Small intestine (tissue), 7 donors: Measurements from ENCODE around the gene OR4M1. TPM values are rescaled to one million over a fixed set of nuclear protein-coding genes. Genes with fewer than 3 reads are reported as not detected.
"Not testable (repeated sequence)": the region's sequence is repeated elsewhere in the genome, so short reads cannot be mapped to it uniquely, and the experiment has no call there.

Experiments
- DNase-seq, 2 donors: peaks; one replicate each; pipeline versions ENCODE4 v3.0.0 to v3.0.0-alpha.2; 2013
- FAIRE-seq: peaks from 2 replicates; lab custom pipeline; 2012; peaks lifted over from hg19 to GRCh38; lab: Jason Lieb, UNC
- H3K27ac ChIP-seq, 3 donors: one replicate each; pipeline ENCODE4 v1.5.1; 2013; ENCODE audit warnings: low read length in 2 of 3, mild to moderate bottlenecking in 2 of 3, control low read depth in 1 of 3, inconsistent platforms in 1 of 3, low read depth in 1 of 3, moderate library complexity in 1 of 3
- H3K27me3 ChIP-seq, 3 donors: one replicate each; pipeline ENCODE4 v1.6.1; 2013; ENCODE audit warnings: low read length in 3 of 3, inconsistent platforms in 1 of 3; ENCODE audit not compliant: control insufficient read depth in 3 of 3, insufficient read depth in 3 of 3
- H3K36me3 ChIP-seq, 3 donors: one replicate each; pipeline ENCODE4 v1.6.1; 2013; ENCODE audit warnings: low read length in 3 of 3, inconsistent platforms in 1 of 3, low read depth in 1 of 3, mild to moderate bottlenecking in 1 of 3, moderate library complexity in 1 of 3; ENCODE audit not compliant: control insufficient read depth in 3 of 3, insufficient read depth in 2 of 3
- H3K4me1 ChIP-seq, 3 donors: one replicate each; pipeline ENCODE4 v1.6.1; 2013; ENCODE audit warnings: low read length in 2 of 3, inconsistent platforms in 1 of 3, low read depth in 1 of 3, mild to moderate bottlenecking in 1 of 3, moderate library complexity in 1 of 3; ENCODE audit not compliant: control insufficient read depth in 3 of 3, insufficient read depth in 2 of 3
- H3K4me3 ChIP-seq, 3 donors: one replicate each; pipeline ENCODE4 v1.5.1; 2013; ENCODE audit warnings: low read length in 3 of 3, control low read depth in 1 of 3, inconsistent platforms in 1 of 3, low read depth in 1 of 3, mild to moderate bottlenecking in 1 of 3, moderate library complexity in 1 of 3
- H3K9me3 ChIP-seq, 2 donors: one replicate each; pipeline ENCODE4 v1.6.1; 2013; ENCODE audit warnings: low read depth in 1 of 2, low read length in 1 of 2; ENCODE audit not compliant: control insufficient read depth in 2 of 2, insufficient read depth in 1 of 2
- WGBS, 3 donors: extraction: QIAGEN DNeasy Blood & Tissue Kit; methylation state at CpG; one replicate each; pipeline ENCODE4 v1.1.7; 2013; 5-methylcytosine and 5-hydroxymethylcytosine counted together
- polyA plus RNA-seq, 4 donors: library from polyadenylated mRNA; stranded (reverse) in 3 of 4; unstranded in 1 of 4; fragments of 200-250 nt in 3 of 4; fragments of 120-200 nt in 1 of 4; gene quantifications; one replicate each; pipeline versions ENCODE4 v1.2.1 to v1.2.3, GENCODE V29; 2013
- donor health status: healthy with polysubstance abuse.
- donor health status: control.
- donor health status: control.
- donor health status: Bipolar disorder and iron deficiency.
- donor health status: healthy.

The OR4M1 gene
- polyA plus RNA-seq, 4 donors = not detected

DNA sequence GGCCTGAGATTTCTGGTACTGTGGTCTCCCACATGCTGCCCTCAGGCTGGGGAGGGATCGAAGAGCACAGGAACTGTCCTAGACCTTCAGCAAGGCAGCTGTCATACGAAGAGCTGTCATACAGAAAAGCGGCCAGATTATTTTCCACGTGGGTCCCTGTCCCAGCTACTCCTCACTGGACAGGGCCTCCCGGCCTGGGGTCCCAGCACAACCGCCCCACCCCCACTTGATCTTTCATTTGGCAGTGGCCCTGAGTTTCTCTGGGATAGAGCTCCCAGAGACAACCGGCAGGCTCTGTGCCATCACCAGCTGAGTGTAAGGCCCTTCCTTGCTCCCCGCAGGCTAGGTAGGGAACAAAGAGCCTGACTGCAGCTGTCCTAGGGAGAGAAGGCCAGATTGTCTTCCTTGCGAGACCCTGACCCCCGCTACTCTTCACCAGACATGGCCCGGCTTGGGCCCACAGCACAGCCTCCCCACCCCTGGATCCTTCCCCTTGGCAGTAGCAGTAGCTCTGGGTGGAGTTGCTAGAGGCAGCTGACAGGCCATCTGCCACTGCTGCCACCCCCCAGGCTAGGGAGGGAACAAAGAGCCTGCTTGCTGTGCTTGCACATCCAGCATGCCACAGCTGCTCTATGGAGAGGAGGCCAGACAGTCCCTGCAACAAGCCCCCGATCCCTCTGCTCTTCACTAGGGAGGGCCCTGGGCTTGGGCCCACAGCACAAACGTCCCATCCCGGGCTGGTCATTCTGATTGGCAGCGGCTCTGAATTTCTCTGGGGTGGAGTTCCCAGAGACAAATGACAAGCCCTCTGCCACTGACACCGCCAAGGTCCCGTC lies 27.2 kb downstream of the OR4M1 start:
- FAIRE-seq (no peak), DNase-seq (no peak)
- 81 to 85% (median 83%) methylated on average over 17 of the region's 17 CpGs for WGBS, 3 donors
- Histone ChIP-seq H3K9me3 (peaks cover 0 to 24% of the 10 kb centered on the region in 2 donors), H3K27me3 (no peaks in the 10 kb centered on the region), H3K27ac (no peak overlapping the region), H3K4me1 (no peaks in the 10 kb centered on the region), H3K36me3 (no peaks in the 10 kb centered on the region), H3K4me3 (no peak overlapping the region)

DNA sequence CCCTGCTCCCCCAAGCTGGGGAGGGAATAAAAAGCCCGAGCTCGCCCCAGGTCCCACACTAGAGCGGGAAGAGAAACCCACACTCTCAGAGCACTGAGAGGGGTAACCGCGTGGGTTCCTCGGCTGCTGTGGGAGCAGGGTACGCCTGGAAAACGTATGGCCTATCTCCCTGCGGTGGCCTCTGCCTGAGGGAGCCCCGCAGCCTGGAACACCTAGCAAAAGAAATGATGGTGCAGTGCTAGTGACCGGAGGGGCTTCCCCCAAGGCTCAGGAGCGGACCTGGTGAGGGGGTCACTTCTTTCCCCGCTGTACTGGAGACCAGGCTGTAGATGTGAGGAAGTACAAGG lies 27.8 kb downstream of the OR4M1 start:
- FAIRE-seq = no peak
- Histone ChIP-seq H3K27me3 (no peaks in the 10 kb centered on the region), H3K4me1 (no peaks in the 10 kb centered on the region), H3K4me3 (no peak overlapping the region), H3K27ac (no peak overlapping the region), H3K9me3 (peaks cover 0 to 24% of the 10 kb centered on the region in 2 donors), H3K36me3 (no peaks in the 10 kb centered on the region)
- DNase-seq = no peak
- WGBS, 3 donors = 82 to 83% (median 82%) methylated on average over 13 of the region's 13 CpGs

DNA sequence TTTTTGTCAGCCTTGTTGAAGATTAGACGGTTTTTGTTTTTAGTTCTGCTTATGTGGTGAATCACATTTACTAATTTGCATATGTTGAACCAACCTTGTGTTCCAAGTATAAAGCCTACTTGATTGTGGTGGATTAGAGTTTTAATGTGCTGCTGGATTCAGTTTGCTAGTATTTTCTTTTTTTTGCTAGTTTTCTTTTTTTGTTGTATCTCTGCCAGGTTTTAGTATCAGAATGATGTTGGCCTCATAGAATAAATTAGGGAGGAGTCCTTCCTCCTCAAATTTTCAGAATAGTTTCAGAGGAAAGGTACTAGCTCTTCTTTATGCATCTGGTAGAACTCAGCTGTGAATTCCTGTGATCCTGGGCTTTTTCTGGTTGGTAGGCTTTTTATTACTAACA lies 30.2 kb downstream of the OR4M1 start, which contains the start of gene OR4N2:
OR4N2 (plus strand) TSS at position 301 of the 400 bp plus-strand sequence. CDS start 23,679 bp downstream, outside the sequence.
- WGBS, 3 donors = 69 to 87% (median 74%) methylated on average over 1 of the region's 1 CpG
- not testable (repeated sequence) for H3K36me3 ChIP-seq, H3K27ac ChIP-seq, DNase-seq, H3K27me3 ChIP-seq, H3K4me3 ChIP-seq, FAIRE-seq, H3K4me1 ChIP-seq
- peaks cover 0 to 16% of the 10 kb centered on the region in 2 donors for H3K9me3 ChIP-seq

DNA sequence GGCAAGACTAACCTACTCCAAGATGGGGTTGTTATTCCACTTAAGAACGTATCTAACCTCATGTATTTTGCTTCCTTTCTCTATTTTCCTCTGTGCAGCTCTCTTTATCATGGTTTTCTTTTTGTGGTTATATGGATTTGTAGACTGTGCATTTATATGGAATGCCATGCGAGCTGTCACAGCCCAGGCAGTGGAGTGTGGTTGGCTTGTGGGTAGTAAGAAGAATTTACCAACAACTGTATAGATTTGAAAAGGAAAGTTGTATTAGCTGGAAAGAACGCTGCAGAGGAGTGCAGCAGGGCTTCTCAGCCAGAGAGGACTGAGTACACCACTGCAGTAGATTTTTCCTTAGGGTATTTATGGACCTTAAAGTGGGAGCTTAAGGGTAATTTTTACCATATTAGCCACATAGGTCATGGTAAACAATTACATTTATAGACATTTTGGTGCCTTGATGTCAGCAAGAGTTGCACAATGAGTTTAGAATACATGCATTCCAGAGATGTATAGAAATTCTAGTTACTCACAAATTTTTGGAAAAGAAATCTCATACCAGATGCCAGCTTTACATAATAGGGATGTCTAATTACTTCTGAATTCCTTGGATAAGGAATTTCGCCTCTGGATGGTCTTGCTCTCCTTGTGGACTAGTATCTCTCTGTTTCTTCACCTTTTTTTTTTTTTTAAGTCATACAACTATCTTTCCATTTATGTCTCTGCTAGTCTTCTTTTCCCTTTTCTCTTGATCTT lies 40.0 kb downstream of the OR4M1 start:
- not testable (repeated sequence) for H3K4me1 ChIP-seq, H3K9me3 ChIP-seq, H3K27ac ChIP-seq, H3K36me3 ChIP-seq, FAIRE-seq, H3K4me3 ChIP-seq, H3K27me3 ChIP-seq, DNase-seq
- 49 to 57% (median 55%) methylated on average over 4 of the region's 4 CpGs for WGBS, 3 donors

DNA sequence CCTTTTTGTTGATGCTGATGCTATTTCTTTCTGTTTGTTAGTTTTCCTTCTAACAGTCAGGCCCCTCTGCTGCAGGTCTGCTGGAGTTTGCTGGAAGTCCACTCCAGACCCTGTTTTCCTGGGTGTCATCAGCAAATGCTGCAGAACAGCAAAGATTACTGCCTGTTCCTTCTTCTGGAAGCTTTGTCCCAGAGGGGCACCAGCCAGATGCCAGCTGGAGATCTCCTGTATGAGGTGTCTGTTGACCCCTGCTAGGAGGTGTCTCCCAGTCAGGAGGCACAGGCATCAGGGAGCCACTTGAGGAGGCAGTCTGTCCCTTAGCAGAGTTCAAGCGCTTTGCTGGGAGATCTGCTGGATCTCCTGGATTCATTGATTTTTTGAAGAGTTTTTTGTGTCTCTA lies 46.6 kb downstream of the OR4M1 start:
- WGBS, 3 donors = 41 to 84% (median 79%) methylated on average over 1 of the region's 1 CpG

DNA sequence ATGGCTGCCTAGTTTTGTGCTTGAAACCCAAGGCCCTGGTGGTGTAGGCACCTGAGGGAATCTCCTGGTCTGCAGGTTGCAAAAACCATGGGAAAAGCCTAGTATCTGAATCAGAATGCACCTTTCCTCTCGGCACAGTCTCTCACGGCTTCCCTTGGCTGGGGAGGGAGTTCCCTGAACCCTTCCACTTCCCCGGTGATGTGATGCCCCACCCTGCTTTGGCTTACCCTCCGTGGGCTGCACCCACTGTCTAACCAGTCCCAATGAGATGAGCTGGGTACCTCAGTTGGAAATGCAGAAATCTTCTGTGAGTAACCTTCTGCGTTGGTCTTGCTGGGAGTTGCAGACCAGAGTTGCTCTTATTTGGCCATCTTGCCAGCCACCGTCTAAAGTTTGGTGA lies 47.7 kb downstream of the OR4M1 start:
- H3K27ac ChIP-seq, H3K4me1 ChIP-seq, DNase-seq, H3K4me3 ChIP-seq, FAIRE-seq, H3K36me3 ChIP-seq, H3K9me3 ChIP-seq, H3K27me3 ChIP-seq: not testable (repeated sequence)
- WGBS, 3 donors = 72 to 73% (median 73%) methylated on average over 6 of the region's 6 CpGs

More for the DNA sequence above, 46.6 kb downstream of the OR4M1 start:
- FAIRE-seq, DNase-seq, H3K27ac ChIP-seq, H3K9me3 ChIP-seq, H3K36me3 ChIP-seq, H3K4me1 ChIP-seq, H3K4me3 ChIP-seq, H3K27me3 ChIP-seq: not testable (repeated sequence)

DNA sequence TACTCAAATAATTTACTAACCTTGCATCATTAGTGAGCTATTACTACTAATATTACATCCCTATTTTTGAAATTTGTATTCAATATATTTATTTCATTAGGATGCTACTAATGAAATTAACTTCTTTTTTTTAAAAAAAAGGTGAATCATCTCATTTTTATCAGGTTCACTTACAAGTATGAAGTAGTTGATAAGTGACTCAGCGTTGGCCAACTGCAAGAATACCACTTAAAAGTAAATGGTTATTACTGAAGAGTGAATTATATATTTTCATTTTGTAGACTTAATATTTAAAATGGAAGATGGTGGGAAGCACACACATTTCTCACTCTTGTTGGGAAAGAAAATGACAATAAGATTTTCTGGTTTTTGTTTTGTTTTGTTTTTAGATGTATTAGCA lies 49.9 kb downstream of the OR4M1 start:
- H3K9me3 ChIP-seq = peaks cover 2 to 12% of the 10 kb centered on the region in 2 donors

DNA sequence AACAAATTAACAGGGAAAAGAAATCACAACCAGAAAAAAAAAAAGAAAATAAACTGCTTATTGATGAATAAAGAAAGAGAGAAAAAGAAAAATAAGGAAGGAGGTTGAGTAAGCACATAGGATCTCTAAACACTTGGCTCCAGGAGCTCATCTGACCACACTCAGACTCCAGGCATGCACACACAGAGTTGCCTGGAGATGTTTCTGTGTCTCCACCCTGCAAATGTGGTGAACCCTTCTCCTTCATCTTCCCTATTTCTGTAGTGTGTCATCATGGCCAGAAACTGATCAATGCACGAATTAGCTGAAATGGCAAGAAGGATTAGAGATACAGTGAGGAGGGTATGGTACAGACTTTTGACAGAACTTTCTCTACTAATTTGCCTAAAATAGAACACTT lies 50.5 kb downstream of the OR4M1 start:
- Histone ChIP-seq H3K9me3 (peaks cover 2 to 12% of the 10 kb centered on the region in 2 donors), H3K4me3 (no peak overlapping the region), H3K27me3 (no peaks in the 10 kb centered on the region), H3K27ac (no peak overlapping the region), H3K36me3 (no peaks in the 10 kb centered on the region), H3K4me1 (no peaks in the 10 kb centered on the region)
- no peak for DNase-seq
- WGBS, 3 donors = 28 to 46% (median 29%) methylated on average over 1 of the region's 1 CpG
- FAIRE-seq = no peak

More for the DNA sequence above, 49.9 kb downstream of the OR4M1 start:
- FAIRE-seq (no peak), DNase-seq (no peak)
- no peaks in the 10 kb centered on the region for H3K36me3 ChIP-seq
- WGBS, 3 donors = 37 to 56% (median 44%) methylated on average over 1 of the region's 1 CpG
- no peak overlapping the region for H3K27ac ChIP-seq
- H3K27me3 ChIP-seq = no peaks in the 10 kb centered on the region
- no peaks in the 10 kb centered on the region for H3K4me1 ChIP-seq
- no peak overlapping the region for H3K4me3 ChIP-seq
